ENCODE results near the gene CST7.
"Not testable (repeated sequence)": the region's sequence is repeated elsewhere in the genome, so short reads cannot be mapped to it uniquely, and the experiment has no call there.

CST7 gene

DNA sequence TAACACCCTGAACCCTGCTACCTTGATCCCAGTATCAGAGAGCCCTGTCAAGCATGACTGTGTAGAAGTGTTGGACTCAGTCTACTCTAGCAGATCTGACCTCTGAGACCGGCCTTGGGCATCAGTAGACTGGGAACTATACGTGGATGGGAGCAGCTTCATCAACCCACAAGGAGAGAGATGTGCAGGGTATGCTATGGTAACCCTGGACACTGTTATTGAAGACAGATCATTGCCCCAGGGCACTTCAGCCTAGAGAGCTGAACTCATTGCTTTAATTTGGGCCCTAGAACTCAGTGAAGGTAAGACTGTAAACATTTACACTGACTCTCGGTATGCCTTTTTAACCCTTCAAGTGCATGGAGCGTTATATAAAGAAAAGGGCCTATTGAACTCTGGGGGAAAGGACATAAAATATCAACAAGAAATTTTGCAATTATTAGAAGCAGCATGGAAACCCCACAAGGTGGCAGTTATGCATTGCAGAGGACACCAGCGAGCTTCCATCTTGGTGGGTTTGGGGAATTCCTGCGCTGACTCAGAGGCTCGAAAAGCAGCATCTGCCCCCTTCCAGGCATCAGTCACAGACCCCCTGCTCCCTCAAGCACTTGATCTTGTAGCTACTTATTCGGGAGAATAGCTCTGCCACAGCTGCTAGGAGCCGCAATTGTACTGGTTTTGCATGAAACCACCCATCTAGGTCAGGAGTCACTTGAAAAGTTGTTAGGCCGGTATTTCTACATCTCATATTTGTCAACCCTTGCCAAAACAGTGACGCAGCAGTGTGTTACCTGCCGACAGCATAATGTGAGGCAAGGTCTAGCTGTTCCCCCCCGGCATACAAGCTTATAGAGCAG, 19.0 kb upstream of the CST7 start:
- not testable (repeated sequence) for DNase-seq

DNA sequence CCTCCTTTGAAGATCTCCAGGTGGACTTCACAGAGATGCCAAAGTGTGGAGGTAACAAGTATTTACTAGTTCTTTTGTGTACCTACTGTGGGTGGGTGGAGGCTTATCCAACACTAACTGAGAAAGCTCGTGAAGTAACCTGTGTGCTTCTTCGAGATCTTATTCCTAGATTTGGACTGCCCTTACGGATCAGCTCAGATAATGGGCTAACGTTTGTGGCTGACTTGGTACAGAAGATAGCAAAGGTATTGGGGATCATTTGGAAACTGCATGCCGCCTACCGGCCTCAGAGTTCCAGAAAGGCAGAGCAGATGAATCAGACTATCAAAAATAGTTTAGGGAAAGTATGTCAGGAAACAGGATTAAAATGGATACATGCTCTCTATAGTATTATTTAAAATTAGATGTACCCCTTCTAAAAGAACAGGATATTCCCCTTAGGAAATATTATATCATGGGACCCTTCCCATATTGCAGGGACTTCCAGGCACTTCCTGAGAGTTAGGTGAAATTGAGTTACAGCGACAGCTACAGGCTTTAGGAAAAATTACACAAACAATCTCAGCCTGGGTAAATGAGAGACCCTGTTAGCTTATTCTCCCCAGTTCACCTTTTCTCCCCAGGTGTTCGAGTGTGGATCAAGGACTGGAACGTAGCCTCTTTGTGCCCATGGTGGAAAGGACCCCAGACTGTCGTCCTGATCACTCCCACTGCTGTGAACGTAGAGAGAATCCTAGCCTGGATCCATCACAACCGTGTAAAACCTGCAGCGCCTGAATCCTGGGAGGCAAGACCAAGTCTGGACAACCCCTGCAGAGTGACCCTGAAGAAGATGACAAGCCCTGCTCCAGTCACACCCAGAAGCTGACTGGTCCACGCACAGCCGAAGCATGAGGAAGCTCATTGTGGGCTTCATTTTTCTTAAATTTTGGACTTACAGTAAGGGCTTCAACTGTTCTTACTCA, 18.1 kb upstream of the CST7 start:
- DNase-seq, result not testable (repeated sequence)

DNA sequence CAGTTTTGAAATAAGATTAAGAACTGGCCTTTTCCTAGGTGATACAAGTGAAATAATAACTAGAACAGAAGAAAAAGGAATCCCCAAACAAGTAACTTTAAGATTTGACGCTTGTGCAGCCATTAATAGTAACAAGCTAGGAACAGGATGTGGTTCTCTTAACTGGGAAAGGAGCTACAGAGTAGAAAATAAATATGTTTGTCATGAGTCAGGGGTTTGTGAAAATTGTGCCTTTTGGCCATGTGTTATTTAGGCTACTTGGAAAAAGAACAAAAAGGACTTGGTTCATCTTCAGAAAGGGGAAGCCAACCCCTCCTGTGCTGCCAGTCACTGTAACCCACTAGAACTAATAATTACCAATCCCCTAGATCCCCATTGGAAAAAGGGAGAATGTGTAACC, 17.2 kb upstream of the CST7 start:
- DNase-seq, result not testable (repeated sequence)

- no peak for DNase-seq
These were observed 15.7 kb upstream of the CST7 start for GRCh38 chr20:24933266-24933908.

GRCh38 chr20:24934101-24934661, 14.9 kb upstream of the CST7 start:
- DNase-seq, result no peak

- no peak for DNase-seq
These were observed 14.4 kb upstream of the CST7 start for GRCh38 chr20:24934716-24935115.

DNA sequence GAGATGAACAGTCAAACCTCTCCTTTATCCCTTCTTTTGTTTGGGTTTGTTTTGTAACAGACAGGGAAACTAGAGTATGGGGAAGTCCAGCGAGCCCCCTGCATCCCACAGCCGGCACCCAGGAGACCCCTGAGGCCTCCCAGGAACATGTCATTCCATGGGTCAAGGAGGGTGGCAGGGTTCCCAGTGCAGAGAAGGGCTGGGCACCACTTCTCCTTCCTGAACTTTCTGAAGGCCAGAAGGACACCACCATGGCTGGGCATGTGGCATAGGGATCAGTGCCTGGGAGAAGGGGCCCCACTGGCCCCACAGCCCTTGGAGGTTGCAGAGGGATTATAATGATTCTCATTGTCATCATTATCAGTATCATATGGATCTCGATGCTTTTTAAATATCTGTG, 13.9 kb upstream of the CST7 start:
- no peak for DNase-seq

GRCh38 chr20:24935766-24936525, 13.1 kb upstream of the CST7 start:
- DNase-seq, result no peak

DNA sequence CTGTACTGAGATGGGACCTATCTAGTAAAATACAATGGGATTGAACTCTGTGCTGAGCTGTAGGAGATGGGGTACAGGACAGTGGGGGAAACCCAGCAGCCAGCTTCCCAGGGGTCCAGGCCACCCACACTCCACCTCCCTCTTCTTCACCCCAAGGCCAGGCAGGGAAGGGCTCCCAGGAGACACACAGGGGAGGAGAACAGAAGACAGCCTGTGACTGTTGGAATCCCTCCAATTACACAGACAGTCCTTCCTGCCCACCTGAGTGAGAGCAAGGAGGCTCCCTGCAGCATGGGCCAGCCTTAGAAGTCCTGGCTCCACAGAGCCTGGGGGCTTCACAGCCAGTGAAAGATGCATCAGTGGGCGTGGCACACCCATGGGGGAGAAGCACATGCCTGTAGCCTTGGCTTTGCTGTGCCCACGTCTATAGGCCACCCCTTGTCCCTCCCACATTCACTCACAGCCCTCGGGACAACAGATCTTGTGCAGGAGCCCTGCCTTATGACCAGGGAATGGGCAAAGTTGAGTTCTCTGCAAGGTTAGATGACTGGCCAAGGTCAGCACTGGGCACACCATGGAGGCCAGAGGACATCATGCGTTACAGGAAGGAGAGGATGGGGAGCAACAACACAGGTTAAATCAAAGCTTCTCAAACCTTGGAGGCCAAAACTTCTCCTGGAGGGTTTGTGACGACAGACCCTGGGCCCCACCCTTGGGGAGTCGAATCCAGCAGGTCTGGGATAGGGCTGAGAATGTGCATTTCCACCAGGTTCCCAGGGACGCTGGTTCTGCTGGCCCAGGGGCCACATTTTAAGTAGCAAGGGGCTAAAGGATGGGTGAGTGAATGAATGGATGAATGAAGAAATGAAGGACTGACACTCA, 12.3 kb upstream of the CST7 start:
- no peak for DNase-seq

GRCh38 chr20:24937579-24937978, 11.5 kb upstream of the CST7 start:
- DNase-seq, result no peak

- DNase-seq, result no peak
These were observed 10.6 kb upstream of the CST7 start for GRCh38 chr20:24938498-24938897.

GRCh38 chr20:24939036-24939435, 10.0 kb upstream of the CST7 start:
- no peak for DNase-seq

DNA sequence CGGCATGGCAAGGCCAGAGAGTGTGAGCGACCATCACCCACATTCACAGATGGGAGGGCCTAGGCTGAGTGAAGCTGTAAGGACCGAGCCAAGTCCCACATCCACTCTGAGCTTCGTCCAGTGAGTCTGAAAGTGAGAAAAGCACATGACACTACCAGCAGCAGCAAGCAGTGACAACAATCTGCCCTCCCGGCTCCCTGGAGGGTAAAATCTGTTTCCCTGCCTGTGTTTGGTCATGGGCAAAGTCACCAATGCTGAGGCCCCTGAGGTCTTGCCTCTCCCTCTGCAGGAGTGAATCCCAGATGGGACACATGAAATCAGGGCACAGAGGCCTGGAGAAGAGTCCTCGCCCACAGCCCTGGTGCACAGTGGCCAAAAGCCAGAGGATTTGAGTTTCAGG, 6.4 kb upstream of the CST7 start:
- no peak for DNase-seq

DNA sequence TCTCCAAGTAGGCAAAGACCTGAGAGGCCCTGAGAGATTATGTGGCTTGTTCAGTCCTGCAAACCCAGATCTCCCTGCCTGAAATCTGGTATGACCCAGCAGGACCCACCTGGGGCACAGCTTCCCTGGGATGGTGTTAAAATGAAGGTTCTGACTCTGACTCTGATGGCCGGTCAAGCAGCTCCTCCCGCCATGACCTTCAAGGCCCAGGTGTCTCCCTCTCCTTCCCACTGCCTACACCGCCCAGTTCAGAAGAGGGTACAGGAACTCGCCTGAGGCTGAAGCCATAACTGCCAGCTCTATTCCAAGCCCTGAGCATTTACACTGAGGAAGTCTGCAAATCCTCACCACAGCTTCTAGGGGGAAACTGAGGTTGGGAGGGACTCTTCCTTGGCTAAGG, 5.9 kb upstream of the CST7 start:
- no peak for DNase-seq

- DNase-seq, result no peak
These were observed 5.3 kb upstream of the CST7 start for GRCh38 chr20:24943731-24944130.

GRCh38 chr20:24946376-24946775, 2.7 kb upstream of the CST7 start:
- DNase-seq, result not testable (repeated sequence)

- DNase-seq, result not testable (repeated sequence)
These were observed 602 bp upstream of the CST7 start for GRCh38 chr20:24948396-24948938.

DNA sequence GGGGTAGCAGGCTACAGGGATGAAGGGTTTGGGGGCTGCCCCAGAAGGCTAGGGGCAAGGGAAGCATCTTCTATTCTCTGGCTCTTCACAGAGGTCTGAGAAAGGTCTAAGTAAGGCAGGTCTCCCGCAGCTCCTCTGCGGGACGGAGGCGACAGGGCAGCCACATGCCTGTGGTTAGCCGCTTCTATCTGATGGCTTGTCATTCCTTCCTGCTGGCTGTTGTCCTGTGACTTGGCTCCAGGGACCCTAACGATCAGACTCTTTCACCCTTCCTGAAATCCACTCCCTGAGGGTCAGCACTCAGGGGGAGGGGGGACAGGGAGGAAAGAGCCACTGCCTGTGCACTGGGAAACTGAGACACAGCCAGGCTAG, 673 bp downstream of the CST7 start:
- DNase-seq, result no peak

DNA sequence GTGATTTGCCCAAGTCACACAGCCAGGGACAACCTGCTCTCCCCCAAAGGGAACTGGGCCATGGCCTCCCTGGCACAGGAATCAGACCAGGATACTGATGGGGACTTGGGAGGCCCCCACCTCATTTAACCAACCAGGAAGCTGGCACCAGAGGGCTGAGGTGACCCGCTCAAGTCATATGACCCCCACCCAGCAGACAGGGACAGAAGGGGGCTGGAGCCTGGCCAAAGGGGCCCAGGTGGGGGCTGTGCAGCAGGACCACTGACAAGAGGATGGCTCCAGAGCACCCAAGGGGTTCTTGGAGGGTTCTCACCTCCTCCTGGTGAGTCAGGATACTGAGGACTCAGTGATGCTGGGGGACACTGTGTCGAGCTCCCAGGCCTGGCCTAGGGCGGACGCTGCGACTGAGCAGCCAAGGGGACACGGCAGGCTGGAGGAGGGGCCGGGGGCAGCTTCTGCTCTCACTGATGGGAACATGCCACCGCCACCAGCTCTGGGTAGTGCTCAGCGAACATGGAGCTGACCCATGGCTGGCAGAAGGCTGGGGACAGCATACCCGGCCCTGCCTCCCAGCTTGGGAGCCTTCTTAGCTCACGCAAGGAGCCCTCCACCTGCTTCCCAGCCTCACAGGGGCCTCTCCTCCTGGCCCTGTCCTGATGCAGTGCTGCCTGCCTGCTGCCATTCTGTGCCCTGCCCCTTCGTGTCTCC, 1.2 kb downstream of the CST7 start:
- DNase-seq, result no peak
